CD4-positive, alpha-beta T cell treated with Interleukin-17A for 4 hours (primary cell): Measurements from ENCODE around the gene STAT6.

Experiments used
- DNase-seq: peaks from one replicate; pipeline ENCODE4 v3.0.0-alpha.2; 2020; ENCODE audit warnings: mixed read lengths

STAT6 gene

GRCh38 chr12:57099766-57100165 lies 11.4 kb downstream of the STAT6 start:
- no peak for DNase-seq

- no peak for DNase-seq
These were observed 12.0 kb downstream of the STAT6 start for GRCh38 chr12:57099047-57099714.

- no peak for DNase-seq
These were observed 12.6 kb downstream of the STAT6 start for GRCh38 chr12:57098546-57098945.

GRCh38 chr12:57097554-57097835 lies 13.7 kb downstream of the STAT6 start:
- no peak for DNase-seq

GRCh38 chr12:57096748-57097553 lies 14.2 kb downstream of the STAT6 start:
- DNase-seq: no peak

- no peak for DNase-seq
These were observed 15.0 kb downstream of the STAT6 start for GRCh38 chr12:57096099-57096572.

- no peak for DNase-seq
These were observed 15.7 kb downstream of the STAT6 start for GRCh38 chr12:57095440-57095839.

- no peak for DNase-seq
These were observed 16.7 kb downstream of the STAT6 start for GRCh38 chr12:57094208-57095160.

GRCh38 chr12:57093415-57094207 lies 17.6 kb downstream of the STAT6 start:
- peak; percentile 79 for DNase-seq

GRCh38 chr12:57092876-57093414 lies 18.2 kb downstream of the STAT6 start:
- DNase-seq: no peak

- DNase-seq: no peak
These were observed 18.7 kb downstream of the STAT6 start for GRCh38 chr12:57092529-57092862.

GRCh38 chr12:57091638-57092528 lies 19.3 kb downstream of the STAT6 start:
- DNase-seq: no peak

GRCh38 chr12:57090924-57091637 lies 20.1 kb downstream of the STAT6 start:
- DNase-seq: no peak

- DNase-seq: no peak
These were observed 20.7 kb downstream of the STAT6 start for GRCh38 chr12:57090490-57090889.

- peak; percentile 61 for DNase-seq
These were observed 21.6 kb downstream of the STAT6 start for GRCh38 chr12:57089271-57090245.

GRCh38 chr12:57088354-57089270 lies 22.6 kb downstream of the STAT6 start, which contains the start of gene NAB2:
Gene NAB2, plus strand, starts transcription at chr12:57089114. Its CDS starts 158 bp downstream, at chr12:57089272.
- peak; percentile 99 for DNase-seq

GRCh38 chr12:57087691-57088353 lies 23.3 kb downstream of the STAT6 start:
- DNase-seq: peak; percentile 78
